ENCODE measurements around the gene PYHIN1. TPM values are rescaled to one million over a fixed set of nuclear protein-coding genes. Genes with fewer than 3 reads are reported as not detected.
A peak's percentile ranks its signal among the peaks of the same experiment; 100 is the strongest.

PYHIN1 gene
- total and polyA plus RNA-seq, 2 of the 8 experiments (the other 6 are each of a cell fraction or from before 2014, with no cell fraction given), result not detected

- Histone ChIP-seq H4K20me1 (replicated peaks in 1 of 2; ENCODE audit: control insufficient read depth in 1 of 2, insufficient read depth in 2 of 2, low read length in 2 of 2) (no peaks in the 10 kb centered on the region), H2BK15ac (ENCODE audit: low read length) (no peak overlapping the region), H3K36me3 (ENCODE audit: control insufficient read depth in 2 of 4, insufficient read depth in 4 of 4, low read length in 3 of 4) (no peaks in the 10 kb centered on the region), H4K5ac (ENCODE audit: insufficient read length, low read depth, low read length) (peak overlapping the region; percentile 18), H3K27ac (ENCODE audit: low read depth, low read length) (peak overlapping the region; percentile 31; the same call in 1 of the 2 replicates), H3K79me2 (ENCODE audit: control insufficient read depth in 1 of 2, insufficient read depth in 2 of 2, low read length in 2 of 2) (no peaks in the 10 kb centered on the region), H3K23ac (ENCODE audit: insufficient read length) (no peak overlapping the region), H4K91ac (replicated peaks; ENCODE audit: insufficient read length, low read length) (no peak overlapping the region), H3K4me1 (replicated peaks in 1 of 4; ENCODE audit: control insufficient read depth in 3 of 4, insufficient read depth in 4 of 4, low read length in 3 of 4) (peaks cover 0 to 9% (median 2%) of the 10 kb centered on the region in 4 experiments; a peak in 3 of 7 replicates), H3K27me3 (replicated peaks in 1 of 4; ENCODE audit: control insufficient read depth in 3 of 4, extremely low read depth in 1 of 4, insufficient read depth in 3 of 4, low read length in 3 of 4) (peaks cover 0 to 8% (median 2%) of the 10 kb centered on the region in 4 experiments; a peak in 1 of 7 replicates), H3K79me1 (ENCODE audit: low read depth, low read length) (no peaks in the 10 kb centered on the region), H3K23me2 (ENCODE audit: low read depth, low read length) (peaks cover 5% of the 10 kb centered on the region), H3K4me3 (ENCODE audit: extremely low read depth in 1 of 4, insufficient read depth in 2 of 4, low read depth in 3 of 4, low read length in 4 of 4) (peak overlapping the region; percentile 58 to 79 (median 72); a peak in 7 of 8 replicates), H4K8ac (ENCODE audit: extremely low read depth, insufficient read depth, low read length) (no peak overlapping the region), H3K4ac (replicated peaks; ENCODE audit: insufficient read length, low read depth, low read length) (no peak overlapping the region), H3K56ac (replicated peaks; ENCODE audit: insufficient read length, low read depth, low read length) (no peak overlapping the region), H3K14ac (ENCODE audit: insufficient read length) (no peak overlapping the region), H3K9me3 (ENCODE audit: insufficient read depth in 2 of 2, low read depth in 1 of 2, low read length in 1 of 2) (no peaks in the 10 kb centered on the region), H3K18ac (ENCODE audit: extremely low read depth, low read length) (no peak overlapping the region; the same call in 1 of the 2 replicates), H2BK12ac (ENCODE audit: low read depth, low read length) (no peak overlapping the region), H2BK120ac (replicated peaks; ENCODE audit: low read depth, low read length) (no peak overlapping the region), H3K4me2 (ENCODE audit: insufficient read depth in 1 of 2, low read depth in 2 of 2, low read length in 2 of 2) (peak overlapping the region; percentile 61 to 95), H2AFZ (ENCODE audit: low read length) (peak overlapping the region; percentile 33; the same call in 1 of the 2 replicates), H2BK20ac (ENCODE audit: low read length) (no peak overlapping the region), H2BK5ac (ENCODE audit: low read depth, low read length) (no peak overlapping the region), H3K9ac (replicated peaks in 1 of 4; ENCODE audit: extremely low read depth in 1 of 4, low read depth in 3 of 4, low read length in 3 of 4) (peak overlapping the region in 2 of 4 experiments; percentile 42 to 64; a peak in 4 of 7 replicates), H2AK5ac (ENCODE audit: low read depth, low read length) (no peak overlapping the region)
- POLR2A ChIA-PET (ENCODE audit: partially characterized antibody), result interaction anchor here (1.0 kb wide), 1 partner anchor 27 kb away, joined by 3 read pairs; no protein-coding TSS in a partner anchor
- 3 to 100% methylated on average over 1 to 11 of the region's 11 CpGs for WGBS, 2 experiments (ENCODE audit: extremely low coverage in 1 of 2, insufficient coverage in 1 of 2, insufficient read length in 1 of 2, insufficient replicate concordance in 2 of 2, low coverage in 1 of 2, low lambda C conversion rate in 2 of 2, missing lambda C conversion rate in 1 of 2)
- FAIRE-seq (peak; percentile 99), DNase-seq (ENCODE audit: low read depth in 1 of 2, low spot score in 2 of 2) (peak; percentile 66 to 82)
- CTCF ChIA-PET (ENCODE audit: partially characterized antibody), result interaction anchor here (0.6 to 2.0 kb wide), 5 partner anchors 72 to 551 kb away, joined by 3 to 6 read pairs (median 4); no protein-coding TSS in a partner anchor
- TF ChIP-seq EP300 (IDR thresholded peaks at IDR 0.05; ENCODE audit: borderline replicate concordance in 1 of 2, low read depth in 2 of 2, low read length in 2 of 2) (peak in 1 of 2 experiments; percentile 74; a peak in 1 of 3 replicates), TBP (IDR thresholded peaks at IDR 0.05; ENCODE audit: low read depth, low read length) (peak; percentile 53)
Observed at GRCh38 chr1:158999316-159000069, 68.1 kb downstream of the PYHIN1 start.

Measured in H1 (cell line).